Peyer's patch (tissue), 4 donors: ENCODE measurements around the gene TUBB1. TPM values are rescaled to one million over a fixed set of nuclear protein-coding genes. Genes with fewer than 3 reads are reported as not detected.
"Not testable (repeated sequence)": the region's sequence is repeated elsewhere in the genome, so short reads cannot be mapped to it uniquely, and the experiment has no call there.

Experiments used
- DNase-seq, 3 donors: peaks; one replicate each; pipeline ENCODE4 v3.0.0-alpha.2; 2017 to 2019
- H3K27ac ChIP-seq, 4 donors: fragments of 200-600 bp; sonication (generic); one replicate each; pipeline ENCODE4 v1.5.1; 2016 to 2019
- H3K27me3 ChIP-seq, 2 donors: fragments of 200-600 bp; sonication (generic); one replicate each; pipeline ENCODE4 v1.5.1; 2019
- H3K36me3 ChIP-seq, 3 donors: fragments of 200-600 bp; sonication (generic); one replicate each; pipeline ENCODE4 v1.5.1; 2016 to 2019
- H3K4me1 ChIP-seq, 4 donors: fragments of 200-600 bp; sonication (generic); one replicate each; pipeline ENCODE4 v1.5.1; 2016 to 2019
- H3K4me3 ChIP-seq, 4 donors: fragments of 200-600 bp; sonication (generic); 1 replicate in 3 of 4; 2 replicates in 1 of 4; pipeline ENCODE4 v1.5.1; 2016 to 2019; ENCODE audit warnings: mild to moderate bottlenecking in 1 of 4
- H3K9me3 ChIP-seq, 4 donors: fragments of 200-600 bp; sonication (generic); one replicate each; pipeline ENCODE4 v1.5.1; 2016 to 2019; ENCODE audit warnings: mild to moderate bottlenecking in 1 of 4
- POLR2A ChIP-seq, 2 donors: fragments of 450-650 bp; IDR thresholded peaks; one replicate each; pipeline ENCODE4 v1.5.1; 2017; ENCODE audit warnings: antibody characterized with exemption in 2 of 2, mild to moderate bottlenecking in 2 of 2, moderate library complexity in 2 of 2
- total RNA-seq, 4 donors: library from RNA; depleted of rRNA; stranded (reverse); fragments of >200 nt; gene quantifications; one replicate each; pipeline ENCODE4 v1.1.0, GENCODE V29; 2016
- TF ChIP-seq, protein P1 (sequence below), 6 experiments: fragments of 450-650 bp in 4 of 6; fragments of 200-600 bp in 2 of 6; sonication (generic) in 1 of 6; IDR thresholded peaks; one replicate each; pipeline ENCODE4 v1.5.1; 2017 to 2019; ENCODE audit warnings: antibody characterized with exemption in 6 of 6, mild to moderate bottlenecking in 3 of 6, moderate library complexity in 1 of 6

The TUBB1 gene
- total RNA-seq, 4 donors from 2014 or later, result not detected

- Histone ChIP-seq H3K9me3 (no peaks in the 10 kb centered on the region), H3K4me1 (peaks cover 0 to 43% (median 3%) of the 10 kb centered on the region in 4 donors), H3K27me3 (no peaks in the 10 kb centered on the region), H3K4me3 (no peak overlapping the region), H3K36me3 (peaks cover 0 to 39% (median 0%) of the 10 kb centered on the region in 3 donors), H3K27ac (no peak overlapping the region)
- TF ChIP-seq, protein P1, sequence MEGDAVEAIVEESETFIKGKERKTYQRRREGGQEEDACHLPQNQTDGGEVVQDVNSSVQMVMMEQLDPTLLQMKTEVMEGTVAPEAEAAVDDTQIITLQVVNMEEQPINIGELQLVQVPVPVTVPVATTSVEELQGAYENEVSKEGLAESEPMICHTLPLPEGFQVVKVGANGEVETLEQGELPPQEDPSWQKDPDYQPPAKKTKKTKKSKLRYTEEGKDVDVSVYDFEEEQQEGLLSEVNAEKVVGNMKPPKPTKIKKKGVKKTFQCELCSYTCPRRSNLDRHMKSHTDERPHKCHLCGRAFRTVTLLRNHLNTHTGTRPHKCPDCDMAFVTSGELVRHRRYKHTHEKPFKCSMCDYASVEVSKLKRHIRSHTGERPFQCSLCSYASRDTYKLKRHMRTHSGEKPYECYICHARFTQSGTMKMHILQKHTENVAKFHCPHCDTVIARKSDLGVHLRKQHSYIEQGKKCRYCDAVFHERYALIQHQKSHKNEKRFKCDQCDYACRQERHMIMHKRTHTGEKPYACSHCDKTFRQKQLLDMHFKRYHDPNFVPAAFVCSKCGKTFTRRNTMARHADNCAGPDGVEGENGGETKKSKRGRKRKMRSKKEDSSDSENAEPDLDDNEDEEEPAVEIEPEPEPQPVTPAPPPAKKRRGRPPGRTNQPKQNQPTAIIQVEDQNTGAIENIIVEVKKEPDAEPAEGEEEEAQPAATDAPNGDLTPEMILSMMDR (IDR thresholded peaks at IDR 0.05), result no peak
- no peak for TF ChIP-seq POLR2A (IDR thresholded peaks at IDR 0.05)
- no peak for DNase-seq
Measured at GRCh38 chr20:59035381-59035780, 16.2 kb downstream of the TUBB1 start.

DNA sequence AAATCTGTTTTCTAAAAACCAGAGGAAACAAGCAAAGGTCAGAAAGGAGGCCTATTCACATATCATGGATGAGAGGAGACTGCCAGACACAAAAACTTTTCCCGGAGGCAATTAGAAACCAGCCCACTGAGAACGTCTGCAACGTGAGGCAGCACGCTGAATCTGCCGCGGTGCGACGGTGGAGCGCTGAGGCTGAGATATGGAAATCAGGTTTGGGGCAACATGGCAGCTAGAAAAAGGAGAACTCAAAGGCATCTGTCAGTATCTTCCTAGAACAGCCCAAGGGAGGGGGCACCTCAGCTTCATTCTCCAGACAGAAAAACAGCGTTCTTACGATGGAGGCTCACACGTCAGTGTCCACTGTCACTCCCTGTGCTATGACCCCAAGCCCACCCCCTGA is 18.2 kb downstream of the TUBB1 start:
- Histone ChIP-seq H3K27me3 (no peaks in the 10 kb centered on the region), H3K36me3 (peaks cover 0 to 39% (median 0%) of the 10 kb centered on the region in 3 donors), H3K9me3 (no peaks in the 10 kb centered on the region), H3K4me3 (no peak overlapping the region), H3K27ac (no peak overlapping the region), H3K4me1 (peaks cover 0 to 45% (median 5%) of the 10 kb centered on the region in 4 donors)
- TF ChIP-seq, protein P1 (IDR thresholded peaks at IDR 0.05), result no peak
- no peak for TF ChIP-seq POLR2A (IDR thresholded peaks at IDR 0.05)
- DNase-seq, result no peak

GRCh38 chr20:59039233-59039632 is 20.0 kb downstream of the TUBB1 start:
- no peaks in the 10 kb centered on the region for H3K27me3 ChIP-seq
- no peak overlapping the region for H3K27ac ChIP-seq
- no peak for DNase-seq
- TF ChIP-seq, protein P1 (IDR thresholded peaks at IDR 0.05), result no peak
- no peak for TF ChIP-seq POLR2A (IDR thresholded peaks at IDR 0.05)
- no peaks in the 10 kb centered on the region for H3K9me3 ChIP-seq
- peaks cover 0 to 52% (median 8%) of the 10 kb centered on the region in 4 donors for H3K4me1 ChIP-seq
- no peak overlapping the region for H3K4me3 ChIP-seq
- H3K36me3 ChIP-seq, result peaks cover 0 to 35% (median 0%) of the 10 kb centered on the region in 3 donors

DNA sequence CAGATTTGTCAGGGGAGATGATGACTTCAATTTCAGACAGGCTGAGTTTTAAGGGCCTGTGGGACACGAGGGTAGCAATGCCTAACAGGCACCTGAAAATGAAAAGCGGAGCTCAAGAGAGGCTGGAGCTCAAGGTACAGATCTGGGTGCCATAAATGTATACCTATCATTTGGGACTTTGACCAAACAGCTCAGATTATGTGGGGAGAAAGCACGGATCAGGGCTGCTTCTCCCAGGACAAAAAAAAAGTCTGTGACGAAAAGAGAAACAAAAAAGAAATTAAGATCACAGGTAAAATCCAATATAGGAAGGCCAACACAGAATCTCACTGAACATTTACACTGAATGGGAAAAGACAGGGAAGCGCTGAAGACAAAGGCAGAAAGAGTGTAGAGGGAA is 21.4 kb downstream of the TUBB1 start:
- Histone ChIP-seq H3K27ac (peak overlapping the region in 3 of 4 donors; percentile 84 to 95 (median 92)), H3K4me3 (peak overlapping the region in 3 of 4 donors; percentile 8 to 98 (median 62)), H3K36me3 (peaks cover 0 to 26% (median 0%) of the 10 kb centered on the region in 3 donors), H3K9me3 (no peaks in the 10 kb centered on the region), H3K27me3 (no peaks in the 10 kb centered on the region), H3K4me1 (peaks cover 0 to 52% (median 8%) of the 10 kb centered on the region in 4 donors)
- TF ChIP-seq POLR2A (IDR thresholded peaks at IDR 0.05), result peak; percentile 76 to 90
- TF ChIP-seq, protein P1 (IDR thresholded peaks at IDR 0.05), result no peak
- no peak for DNase-seq

DNA sequence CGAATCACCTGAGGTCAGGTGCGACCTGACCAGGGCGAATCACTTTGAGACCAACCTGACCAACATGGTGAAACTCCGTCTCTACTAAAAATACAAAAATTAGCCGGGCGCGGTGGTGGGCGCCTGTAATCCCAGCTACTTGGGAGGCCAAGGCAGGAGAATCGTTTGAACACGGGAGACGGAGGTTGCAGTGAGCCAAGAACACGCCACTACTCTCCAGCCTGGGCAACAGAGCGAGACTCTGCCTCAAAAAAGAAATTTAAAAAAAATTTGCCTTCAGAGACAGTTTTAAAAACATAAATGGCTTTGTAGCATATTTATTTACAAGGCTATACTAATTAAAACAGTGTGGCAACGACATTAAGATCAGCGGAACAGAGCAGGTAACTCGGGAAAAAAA is 22.3 kb downstream of the TUBB1 start:
- Histone ChIP-seq H3K27ac (peak overlapping the region in 3 of 4 donors; percentile 84 to 95 (median 92)), H3K4me3 (peak overlapping the region in 3 of 4 donors; percentile 62 to 98 (median 79)), H3K4me1 (peaks cover 0 to 52% (median 8%) of the 10 kb centered on the region in 4 donors), H3K36me3 (peaks cover 0 to 18% (median 0%) of the 10 kb centered on the region in 3 donors)
- H3K9me3 ChIP-seq, DNase-seq, H3K27me3 ChIP-seq: not testable (repeated sequence)

- Histone ChIP-seq H3K27me3 (no peaks in the 10 kb centered on the region), H3K4me1 (peaks cover 0 to 57% (median 8%) of the 10 kb centered on the region in 4 donors), H3K9me3 (no peaks in the 10 kb centered on the region), H3K4me3 (peak within 1 kb of the TSS; percentile 62 to 98 (median 83)), H3K36me3 (peaks cover 0 to 10% (median 0%) of the 10 kb centered on the region in 3 donors), H3K27ac (peak within 1 kb of the TSS; percentile 84 to 95 (median 92))
- peak; percentile 38 to 73 (median 68) for DNase-seq
- peak; percentile 73 to 86 for TF ChIP-seq POLR2A (IDR thresholded peaks at IDR 0.05)
- TF ChIP-seq, protein P1 (IDR thresholded peaks at IDR 0.05), result peak in 1 of 6 experiments; percentile 21
Measured at GRCh38 chr20:59042151-59042795, 23.0 kb downstream of the TUBB1 start, which contains the start of gene PRELID3B. TSS of gene PRELID3B (minus strand) at chr20:59042786. CDS start at chr20:59042730, 56 bp downstream.
